Stimulated activated CD4-positive, alpha-beta T cell treated with anti-CD3 and anti-CD28 coated beads, Interleukin-4, amount 100 ng/mL, for 24 hours (primary cell): ENCODE data around the gene ASB10.

ENCODE experiments used
- DNase-seq: peaks from one replicate; pipeline ENCODE4 v3.0.0-alpha.2; 2020

Gene ASB10

GRCh38 chr7:151209588-151209987, 22.5 kb upstream of the ASB10 start:
- no peak for DNase-seq

GRCh38 chr7:151208253-151208862, 21.3 kb upstream of the ASB10 start:
- no peak for DNase-seq

GRCh38 chr7:151207804-151208203, 20.8 kb upstream of the ASB10 start:
- no peak for DNase-seq

GRCh38 chr7:151207315-151207714, 20.3 kb upstream of the ASB10 start:
- DNase-seq = no peak

- no peak for DNase-seq
Observed at GRCh38 chr7:151206914-151207313, 19.9 kb upstream of the ASB10 start.

GRCh38 chr7:151205730-151206129, 18.7 kb upstream of the ASB10 start:
- DNase-seq = no peak

GRCh38 chr7:151204383-151205032, 17.5 kb upstream of the ASB10 start:
- no peak for DNase-seq

GRCh38 chr7:151202836-151203235, 15.8 kb upstream of the ASB10 start:
- DNase-seq = no peak

GRCh38 chr7:151201751-151202150, 14.7 kb upstream of the ASB10 start:
- no peak for DNase-seq

- no peak for DNase-seq
Observed at GRCh38 chr7:151201344-151201743, 14.3 kb upstream of the ASB10 start.

GRCh38 chr7:151198945-151199848, 12.1 kb upstream of the ASB10 start:
- DNase-seq = no peak

GRCh38 chr7:151197932-151198331, 10.9 kb upstream of the ASB10 start:
- DNase-seq = no peak

GRCh38 chr7:151195616-151196450, 8.8 kb upstream of the ASB10 start:
- DNase-seq = no peak

- no peak for DNase-seq
Observed at GRCh38 chr7:151194188-151194587, 7.1 kb upstream of the ASB10 start.

GRCh38 chr7:151193203-151193978, 6.3 kb upstream of the ASB10 start:
- DNase-seq = no peak

- no peak for DNase-seq
Observed at GRCh38 chr7:151192002-151192539, 5.0 kb upstream of the ASB10 start.

GRCh38 chr7:151191544-151191943, 4.5 kb upstream of the ASB10 start:
- DNase-seq = no peak

- DNase-seq = no peak
Observed at GRCh38 chr7:151189038-151189437, 2.0 kb upstream of the ASB10 start.

- DNase-seq = no peak
Observed at GRCh38 chr7:151188252-151188542, 1.1 kb upstream of the ASB10 start.

GRCh38 chr7:151187409-151188251, 580 bp upstream of the ASB10 start:
- DNase-seq = no peak
